Cardiac muscle cell (in vitro differentiated cells and primary cell): ENCODE data around the gene CLCN2. TPM values are rescaled to one million over a fixed set of nuclear protein-coding genes. Genes with fewer than 3 reads are reported as not detected.

Experiments used
- DNase-seq, 2 donors: peaks; one replicate each; pipeline versions ENCODE4 v3.0.0 to v3.0.0-alpha.2; 2010 to 2017; ENCODE audit warnings: low read depth in 1 of 2, low spot score in 1 of 2
- H3K27ac ChIP-seq: fragments of 200-600 bp; sonication (generic); 2 replicates; pipeline ENCODE4 v1.5.1; 2016
- H3K27me3 ChIP-seq: fragments of 200-600 bp; sonication (generic); 2 replicates; pipeline ENCODE4 v1.6.0; 2016; ENCODE audit warnings: control low read depth
- H3K36me3 ChIP-seq: fragments of 200-600 bp; sonication (generic); 2 replicates; pipeline ENCODE4 v1.5.1; 2016; ENCODE audit warnings: control low read depth
- H3K4me1 ChIP-seq: fragments of 200-600 bp; sonication (generic); 2 replicates; pipeline ENCODE4 v1.8.1; 2017; ENCODE audit warnings: low read depth, mild to moderate bottlenecking, mixed run types
- H3K4me3 ChIP-seq: fragments of 200-600 bp; sonication (generic); 2 replicates; pipeline ENCODE4 v1.5.1; 2016; ENCODE audit warnings: mild to moderate bottlenecking
- H3K9me3 ChIP-seq: fragments of 200-600 bp; sonication (generic); 2 replicates; pipeline ENCODE4 v1.5.1; 2017; ENCODE audit warnings: low read depth, mild to moderate bottlenecking, control low read depth
- polyA plus RNA-seq: library from polyadenylated mRNA; unstranded; fragments of >200 nt; fragmentation: Nextera tagmentation; extraction: Ambion mirVana; gene quantifications from 2 replicates; pipeline ENCODE4 v1.2.1, GENCODE V29; 2016
- total RNA-seq: library from RNA; depleted of rRNA; stranded (reverse); fragments of >200 nt; gene quantifications from 2 replicates; pipeline ENCODE4 v1.2.3, GENCODE V29; 2016
- TF ChIP-seq, protein P1 (sequence below): IDR thresholded peaks from 2 replicates; pipeline ENCODE4 v1.5.1; 2012; ENCODE audit warnings: low read depth, mild to moderate bottlenecking, low read length

The CLCN2 gene
- total and polyA plus RNA-seq, 2 experiments from 2014 or later = 12.3 to 18.4 TPM

DNA sequence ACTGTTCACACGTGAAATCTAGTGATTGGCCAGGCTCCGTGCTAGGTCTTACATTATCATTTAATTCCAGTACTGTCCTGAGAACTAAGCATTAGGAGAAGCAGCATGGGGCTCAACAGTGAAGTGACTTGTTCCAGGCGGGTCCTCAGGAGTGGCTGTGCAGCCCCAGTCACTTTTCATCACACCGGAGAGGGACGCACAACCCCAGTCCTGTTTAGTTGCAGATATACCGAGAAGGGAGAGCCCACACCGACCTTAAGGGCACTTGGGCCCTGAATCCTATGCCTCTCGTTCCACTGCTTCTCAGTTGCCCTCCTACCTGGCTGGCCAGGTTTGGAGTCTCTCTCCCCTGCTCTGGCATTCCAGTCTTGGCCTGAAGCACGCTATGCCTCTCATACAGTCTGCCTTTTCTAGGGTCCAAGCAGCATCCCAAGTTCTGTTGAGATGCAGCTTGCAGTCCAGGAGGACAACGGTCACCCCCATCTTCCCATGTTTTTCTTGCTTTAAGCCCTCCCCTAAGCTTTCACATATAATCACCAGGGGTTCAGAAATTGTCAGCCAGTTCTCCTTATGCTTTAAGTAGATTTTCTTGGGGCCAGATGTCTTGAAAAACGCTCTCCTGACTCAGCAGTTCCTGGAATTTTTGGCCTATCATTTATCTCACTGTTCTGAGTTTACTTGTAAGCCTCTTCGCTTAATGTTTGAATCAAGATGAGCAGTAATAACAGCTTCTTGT is 13.9 kb downstream of the CLCN2 start:
- Histone ChIP-seq H3K4me3 (no peak overlapping the region), H3K27ac (no peak overlapping the region), H3K27me3 (no peaks in the 10 kb centered on the region), H3K9me3 (no peaks in the 10 kb centered on the region), H3K36me3 (no peaks in the 10 kb centered on the region), H3K4me1 (peaks cover 8% of the 10 kb centered on the region)
- TF ChIP-seq, protein P1, sequence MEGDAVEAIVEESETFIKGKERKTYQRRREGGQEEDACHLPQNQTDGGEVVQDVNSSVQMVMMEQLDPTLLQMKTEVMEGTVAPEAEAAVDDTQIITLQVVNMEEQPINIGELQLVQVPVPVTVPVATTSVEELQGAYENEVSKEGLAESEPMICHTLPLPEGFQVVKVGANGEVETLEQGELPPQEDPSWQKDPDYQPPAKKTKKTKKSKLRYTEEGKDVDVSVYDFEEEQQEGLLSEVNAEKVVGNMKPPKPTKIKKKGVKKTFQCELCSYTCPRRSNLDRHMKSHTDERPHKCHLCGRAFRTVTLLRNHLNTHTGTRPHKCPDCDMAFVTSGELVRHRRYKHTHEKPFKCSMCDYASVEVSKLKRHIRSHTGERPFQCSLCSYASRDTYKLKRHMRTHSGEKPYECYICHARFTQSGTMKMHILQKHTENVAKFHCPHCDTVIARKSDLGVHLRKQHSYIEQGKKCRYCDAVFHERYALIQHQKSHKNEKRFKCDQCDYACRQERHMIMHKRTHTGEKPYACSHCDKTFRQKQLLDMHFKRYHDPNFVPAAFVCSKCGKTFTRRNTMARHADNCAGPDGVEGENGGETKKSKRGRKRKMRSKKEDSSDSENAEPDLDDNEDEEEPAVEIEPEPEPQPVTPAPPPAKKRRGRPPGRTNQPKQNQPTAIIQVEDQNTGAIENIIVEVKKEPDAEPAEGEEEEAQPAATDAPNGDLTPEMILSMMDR = no peak
- peak in 1 of 2 donors; percentile 66 for DNase-seq

DNA sequence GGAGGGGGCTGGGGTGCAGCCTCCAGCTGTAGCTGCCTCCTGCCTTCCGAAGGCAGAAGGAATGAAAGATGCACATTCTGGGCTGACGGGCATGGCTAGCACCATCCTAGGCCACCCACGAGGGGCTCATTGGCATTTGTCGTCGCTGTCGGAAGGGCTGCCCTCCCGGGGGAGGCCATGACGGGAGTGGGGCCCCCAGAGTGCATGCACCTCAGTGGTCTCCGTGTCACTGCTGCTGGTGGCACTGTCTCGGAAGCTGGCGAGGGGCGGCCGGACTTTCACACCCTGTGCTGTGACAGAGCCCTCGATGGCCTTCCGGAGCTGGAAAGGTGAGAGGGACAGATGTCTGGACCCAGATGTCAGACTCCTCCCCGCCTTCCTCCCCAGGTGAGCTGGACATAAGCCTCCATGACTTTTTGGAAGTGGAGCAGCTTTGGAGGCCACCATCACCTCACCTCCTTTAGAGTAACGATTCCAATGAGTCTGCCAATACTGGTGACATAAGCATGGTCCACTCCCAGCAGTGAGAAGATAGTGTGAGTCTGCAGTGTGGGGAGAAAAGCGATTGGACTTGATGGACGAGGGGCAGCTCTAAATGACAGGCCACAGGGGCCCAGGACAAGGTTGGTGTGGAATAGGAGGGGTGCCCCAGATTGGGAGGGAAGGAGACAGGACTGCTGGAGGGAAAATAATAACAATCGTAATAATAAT is 14.8 kb downstream of the CLCN2 start:
- H3K27ac ChIP-seq = no peak overlapping the region
- H3K27me3 ChIP-seq = no peaks in the 10 kb centered on the region
- TF ChIP-seq, protein P1 = no peak

DNA sequence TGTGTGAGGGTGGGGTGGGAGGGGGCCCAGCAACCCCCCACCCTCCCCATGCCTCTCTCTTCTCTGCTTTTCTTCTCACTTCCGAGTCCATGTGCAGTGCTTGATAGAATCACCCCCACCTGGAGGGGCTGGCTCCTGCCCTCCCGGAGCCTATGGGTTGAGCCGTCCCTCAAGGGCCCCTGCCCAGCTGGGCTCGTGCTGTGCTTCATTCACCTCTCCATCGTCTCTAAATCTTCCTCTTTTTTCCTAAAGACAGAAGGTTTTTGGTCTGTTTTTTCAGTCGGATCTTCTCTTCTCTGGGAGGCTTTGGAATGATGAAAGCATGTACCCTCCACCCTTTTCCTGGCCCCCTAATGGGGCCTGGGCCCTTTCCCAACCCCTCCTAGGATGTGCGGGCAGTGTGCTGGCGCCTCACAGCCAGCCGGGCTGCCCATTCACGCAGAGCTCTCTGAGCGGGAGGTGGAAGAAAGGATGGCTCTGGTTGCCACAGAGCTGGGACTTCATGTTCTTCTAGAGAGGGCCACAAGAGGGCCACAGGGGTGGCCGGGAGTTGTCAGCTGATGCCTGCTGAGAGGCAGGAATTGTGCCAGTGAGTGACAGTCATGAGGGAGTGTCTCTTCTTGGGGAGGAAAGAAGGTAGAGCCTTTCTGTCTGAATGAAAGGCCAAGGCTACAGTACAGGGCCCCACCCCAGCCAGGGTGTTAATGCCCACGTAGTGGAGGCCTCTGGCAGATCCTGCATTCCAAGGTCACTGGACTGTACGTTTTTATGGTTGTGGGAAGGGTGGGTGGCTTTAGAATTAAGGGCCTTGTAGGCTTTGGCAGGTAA is 15.9 kb downstream of the CLCN2 start:
- Histone ChIP-seq H3K9me3 (no peaks in the 10 kb centered on the region), H3K4me1 (peaks cover 8% of the 10 kb centered on the region), H3K27ac (peak overlapping the region; percentile 41), H3K4me3 (no peak overlapping the region), H3K27me3 (no peaks in the 10 kb centered on the region), H3K36me3 (no peaks in the 10 kb centered on the region)
- peak; percentile 61 to 71 for DNase-seq
- TF ChIP-seq, protein P1 = peak; percentile 57

More for the DNA sequence above, 14.8 kb downstream of the CLCN2 start:
- H3K9me3 ChIP-seq = no peaks in the 10 kb centered on the region
- no peak overlapping the region for H3K4me3 ChIP-seq
- no peaks in the 10 kb centered on the region for H3K36me3 ChIP-seq
- no peak for DNase-seq
- H3K4me1 ChIP-seq = peaks cover 8% of the 10 kb centered on the region

GRCh38 chr3:184344579-184345316 is 16.7 kb downstream of the CLCN2 start:
- DNase-seq = no peak
- H3K4me1 ChIP-seq = peaks cover 8% of the 10 kb centered on the region
- no peaks in the 10 kb centered on the region for H3K27me3 ChIP-seq
- no peak overlapping the region for H3K27ac ChIP-seq
- no peak overlapping the region for H3K4me3 ChIP-seq
- no peaks in the 10 kb centered on the region for H3K9me3 ChIP-seq
- TF ChIP-seq, protein P1 = no peak
- no peaks in the 10 kb centered on the region for H3K36me3 ChIP-seq

GRCh38 chr3:184343200-184343876 is 18.1 kb downstream of the CLCN2 start:
- no peaks in the 10 kb centered on the region for H3K9me3 ChIP-seq
- no peaks in the 10 kb centered on the region for H3K36me3 ChIP-seq
- no peak overlapping the region for H3K27ac ChIP-seq
- no peak overlapping the region for H3K4me3 ChIP-seq
- DNase-seq = no peak
- peaks cover 13% of the 10 kb centered on the region for H3K4me1 ChIP-seq
- H3K27me3 ChIP-seq = no peaks in the 10 kb centered on the region
- TF ChIP-seq, protein P1 = no peak
